SHP77 treated with DMSO at 0.1 percent for 48 hours (cell line): Measurements from ENCODE around the gene RAB4A.
A peak's percentile ranks its signal among the peaks of the same experiment; 100 is the strongest.

Experiments
- DNase-seq: peaks from one replicate; lab custom pipeline; 2025; lab: John Stamatoyannopoulos, UW

The RAB4A gene

DNA sequence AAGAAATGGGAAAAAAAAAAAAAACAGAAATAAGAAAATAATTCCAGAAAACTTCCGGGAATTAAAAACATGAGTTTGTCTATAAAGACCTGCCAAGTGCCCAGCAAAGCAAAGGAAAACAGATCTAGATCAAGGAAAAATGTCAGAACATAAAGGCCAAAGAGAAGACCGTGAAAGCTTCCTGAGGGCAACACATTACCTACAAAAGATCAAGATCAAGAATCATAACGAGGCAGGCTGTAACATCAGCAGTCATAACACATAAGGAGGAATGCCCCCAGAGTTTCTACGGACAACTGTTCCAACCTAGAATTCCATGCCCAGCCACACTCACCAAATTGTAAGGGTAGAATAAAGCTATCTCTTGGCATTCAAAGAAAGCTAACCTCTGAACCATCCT lies 68.2 kb downstream of the RAB4A start:
- DNase-seq, result no peak

GRCh38 chr1:229339520-229339919 lies 68.6 kb downstream of the RAB4A start:
- no peak for DNase-seq

GRCh38 chr1:229340496-229340895 lies 69.6 kb downstream of the RAB4A start:
- DNase-seq, result no peak

- peak; percentile 50 for DNase-seq
Observed at GRCh38 chr1:229341774-229342655, 71.1 kb downstream of the RAB4A start.

DNA sequence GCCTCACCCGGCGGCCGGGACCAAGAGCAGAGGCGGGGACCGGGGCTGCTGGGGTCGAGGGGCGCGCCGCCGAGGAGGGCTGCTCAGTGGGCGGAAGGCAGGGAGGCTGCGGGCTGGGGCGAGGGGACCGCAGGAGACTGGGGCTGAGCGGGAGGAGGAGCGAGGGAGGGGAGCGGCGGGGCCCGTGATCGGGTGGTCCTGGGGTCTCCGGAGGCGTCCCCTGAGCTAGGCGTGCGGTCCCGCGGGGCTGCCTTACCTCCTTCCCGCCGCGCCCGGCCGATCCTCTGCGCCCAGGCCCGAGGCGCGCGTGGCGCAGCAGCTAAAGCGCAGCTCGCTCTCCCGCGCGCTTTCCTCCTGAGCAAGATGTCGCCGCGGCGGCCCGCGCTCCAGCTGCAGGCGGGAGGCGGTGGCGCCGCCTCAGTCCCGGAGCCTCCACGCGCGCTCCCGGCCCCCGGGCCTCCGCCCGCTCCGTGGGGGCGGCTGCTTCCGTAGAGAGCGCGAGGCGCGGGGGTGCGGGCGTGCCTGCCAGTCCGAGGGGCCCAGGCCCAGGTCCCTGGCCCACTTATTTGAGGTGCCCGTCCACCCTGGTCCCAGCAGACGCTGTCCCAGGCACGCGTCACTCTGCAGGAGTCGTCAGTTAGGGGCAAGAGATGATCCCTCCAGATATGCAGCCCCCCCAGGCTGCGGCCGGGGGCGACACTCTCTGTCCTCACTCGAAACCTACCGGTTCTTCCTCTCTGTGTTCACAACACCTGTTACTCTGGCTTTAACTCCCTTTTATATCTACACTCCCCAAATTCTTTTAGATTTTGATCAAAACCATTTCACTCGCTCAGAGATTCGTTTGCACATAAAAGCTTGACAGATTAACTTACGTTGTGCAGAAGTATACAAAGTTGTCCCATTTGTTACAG lies 72.0 kb downstream of the RAB4A start, which contains the start of gene CCSAP:
CCSAP (minus strand) TSS at position 392 of the 914 bp plus-strand sequence. CDS start 582 bp downstream, outside the sequence.
- peak; percentile 63 for DNase-seq

GRCh38 chr1:229344139-229344538 lies 73.2 kb downstream of the RAB4A start:
- no peak for DNase-seq

DNA sequence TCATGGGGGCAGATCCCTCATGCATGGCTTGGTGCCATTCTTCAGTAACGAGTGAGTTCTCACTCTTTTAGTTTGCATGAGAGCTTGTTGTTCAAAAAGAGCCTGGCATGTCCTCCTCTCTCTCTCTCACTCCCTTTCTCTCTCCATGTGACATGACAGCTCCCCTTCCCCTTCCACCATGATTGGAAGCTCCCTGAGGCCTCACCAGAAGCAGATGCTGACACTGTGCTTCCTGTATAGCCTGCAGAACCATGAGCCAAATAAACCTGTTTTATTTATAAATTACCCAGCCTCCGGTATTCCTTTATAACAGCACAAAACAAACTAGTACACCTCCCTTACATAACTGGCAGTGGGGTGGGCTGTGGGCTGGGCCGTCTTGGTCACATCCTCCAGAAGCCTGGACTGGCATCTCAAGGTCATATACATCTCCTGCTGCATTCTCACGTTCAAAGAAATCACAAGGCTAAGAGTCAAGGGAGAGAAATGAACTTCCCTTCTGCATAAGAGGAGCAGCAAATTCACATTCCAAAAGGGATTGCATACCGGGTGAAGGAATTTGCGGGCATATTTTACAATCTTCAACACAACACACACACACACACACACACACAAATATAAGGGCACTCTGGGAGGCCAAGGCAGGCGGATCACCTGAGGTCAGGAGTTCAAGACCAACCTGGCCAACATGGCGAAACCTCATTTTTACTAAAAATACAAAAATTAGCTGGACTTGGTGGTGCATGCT lies 74.2 kb downstream of the RAB4A start:
- no peak for DNase-seq

DNA sequence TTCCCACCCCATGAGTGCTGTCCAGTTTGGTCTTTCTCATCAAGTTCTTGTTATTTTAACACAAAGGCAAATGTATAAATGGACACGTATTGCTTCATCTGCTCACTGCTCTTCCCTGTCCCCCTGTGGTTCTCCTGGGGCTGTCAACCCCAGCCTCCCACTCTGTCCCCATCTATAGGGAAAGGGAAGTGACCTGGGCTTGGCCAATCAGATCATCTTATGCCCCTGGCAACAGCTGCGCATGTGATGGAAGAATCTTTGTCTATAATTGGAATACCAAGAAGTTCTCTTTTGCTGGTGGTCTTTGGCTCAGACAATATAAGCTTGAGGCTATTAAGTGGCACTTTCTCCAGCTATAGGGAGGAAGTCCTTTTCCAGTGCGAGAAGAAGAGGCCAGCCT lies 76.6 kb downstream of the RAB4A start:
- DNase-seq, result no peak

- no peak for DNase-seq
Observed at GRCh38 chr1:229349463-229350385, 78.8 kb downstream of the RAB4A start.

DNA sequence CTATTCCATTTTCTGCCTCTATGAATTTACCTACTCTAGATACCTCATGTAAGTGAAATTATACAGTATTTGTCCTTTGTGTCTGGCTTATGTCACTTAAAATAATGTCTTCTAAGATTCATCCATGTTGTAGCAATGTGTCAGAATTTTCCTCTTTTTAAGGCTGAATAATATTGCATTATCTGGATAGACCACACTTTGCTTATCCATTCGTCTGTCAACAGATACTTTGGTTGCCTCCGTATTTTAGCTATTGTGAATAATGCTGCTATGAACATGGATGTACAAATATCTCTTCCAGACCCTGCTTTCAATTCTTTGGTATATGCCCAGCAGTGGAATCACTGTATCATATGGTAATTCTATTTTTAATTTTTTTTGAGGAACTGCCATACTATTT lies 82.1 kb downstream of the RAB4A start:
- no peak for DNase-seq

- DNase-seq, result no peak
Observed at GRCh38 chr1:229354226-229354625, 83.3 kb downstream of the RAB4A start.
